Measurements from ENCODE around the gene FRMD4A.

FRMD4A gene

DNA sequence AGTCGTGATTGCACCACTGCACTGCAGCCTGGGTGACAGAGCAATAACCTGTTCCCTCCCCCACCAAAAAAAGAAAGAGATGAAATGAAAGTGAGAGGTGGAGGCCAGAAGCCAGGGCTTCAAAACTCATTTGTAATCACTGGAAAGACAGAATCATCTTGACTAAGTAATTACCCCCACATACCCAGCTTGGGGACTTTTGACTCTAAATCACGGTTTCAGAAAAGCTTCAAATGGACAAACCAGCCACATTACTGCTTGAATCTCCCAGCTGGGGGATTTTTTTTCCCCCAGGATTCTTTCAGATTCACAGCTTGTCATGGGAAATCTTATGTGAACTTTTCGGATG, 361.0 kb downstream of the FRMD4A start:
- no peak for DNase-seq (ENCODE audit: low read depth)
- TF ChIP-seq, protein P1, sequence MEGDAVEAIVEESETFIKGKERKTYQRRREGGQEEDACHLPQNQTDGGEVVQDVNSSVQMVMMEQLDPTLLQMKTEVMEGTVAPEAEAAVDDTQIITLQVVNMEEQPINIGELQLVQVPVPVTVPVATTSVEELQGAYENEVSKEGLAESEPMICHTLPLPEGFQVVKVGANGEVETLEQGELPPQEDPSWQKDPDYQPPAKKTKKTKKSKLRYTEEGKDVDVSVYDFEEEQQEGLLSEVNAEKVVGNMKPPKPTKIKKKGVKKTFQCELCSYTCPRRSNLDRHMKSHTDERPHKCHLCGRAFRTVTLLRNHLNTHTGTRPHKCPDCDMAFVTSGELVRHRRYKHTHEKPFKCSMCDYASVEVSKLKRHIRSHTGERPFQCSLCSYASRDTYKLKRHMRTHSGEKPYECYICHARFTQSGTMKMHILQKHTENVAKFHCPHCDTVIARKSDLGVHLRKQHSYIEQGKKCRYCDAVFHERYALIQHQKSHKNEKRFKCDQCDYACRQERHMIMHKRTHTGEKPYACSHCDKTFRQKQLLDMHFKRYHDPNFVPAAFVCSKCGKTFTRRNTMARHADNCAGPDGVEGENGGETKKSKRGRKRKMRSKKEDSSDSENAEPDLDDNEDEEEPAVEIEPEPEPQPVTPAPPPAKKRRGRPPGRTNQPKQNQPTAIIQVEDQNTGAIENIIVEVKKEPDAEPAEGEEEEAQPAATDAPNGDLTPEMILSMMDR (IDR thresholded peaks at IDR 0.05; ENCODE audit: insufficient read depth, low read depth, low read length, missing control alignments) = no peak
- no peak overlapping the region for H3K4me3 ChIP-seq (ENCODE audit: low read length)

- TF ChIP-seq, protein P1 (IDR thresholded peaks at IDR 0.05; ENCODE audit: insufficient read depth, low read depth, low read length, missing control alignments) = no peak
- peak; percentile 92 for DNase-seq (ENCODE audit: low read depth)
- H3K4me3 ChIP-seq (ENCODE audit: low read length) = no peak overlapping the region
Measured at GRCh38 chr10:13969118-13969791, 361.5 kb downstream of the FRMD4A start.

GRCh38 chr10:13961853-13962252, 368.9 kb downstream of the FRMD4A start:
- H3K4me3 ChIP-seq (ENCODE audit: low read length) = no peak overlapping the region
- TF ChIP-seq, protein P1 (IDR thresholded peaks at IDR 0.05; ENCODE audit: insufficient read depth, low read depth, low read length, missing control alignments) = no peak
- no peak for DNase-seq (ENCODE audit: low read depth)

- peak; percentile 43 for DNase-seq (ENCODE audit: low read depth)
- H3K4me3 ChIP-seq (ENCODE audit: low read length) = no peak overlapping the region
- TF ChIP-seq, protein P1 (IDR thresholded peaks at IDR 0.05; ENCODE audit: insufficient read depth, low read depth, low read length, missing control alignments) = no peak
Measured at GRCh38 chr10:13961097-13961496, 369.6 kb downstream of the FRMD4A start.

DNA sequence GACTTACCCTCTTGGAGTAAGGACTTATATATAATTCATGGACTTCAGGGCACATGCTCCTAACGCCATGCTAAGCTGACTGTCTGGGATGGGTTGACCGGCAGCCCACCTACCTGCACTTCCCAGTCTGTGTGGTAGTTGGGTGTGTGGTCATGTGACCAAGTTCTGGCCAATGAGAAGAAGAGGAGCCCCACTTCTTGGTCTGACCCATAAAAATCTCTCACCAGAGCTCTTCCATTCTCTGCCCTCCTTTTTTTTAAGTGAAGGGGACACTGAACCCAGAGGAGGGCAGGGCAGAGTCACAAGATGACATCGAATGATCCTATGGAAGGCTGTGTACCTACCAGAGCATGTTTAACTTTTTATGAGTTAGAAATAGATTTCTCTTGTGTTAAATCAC, 370.1 kb downstream of the FRMD4A start:
- DNase-seq (ENCODE audit: low read depth) = no peak
- TF ChIP-seq, protein P1 (IDR thresholded peaks at IDR 0.05; ENCODE audit: insufficient read depth, low read depth, low read length, missing control alignments) = no peak
- no peak overlapping the region for H3K4me3 ChIP-seq (ENCODE audit: low read length)

DNA sequence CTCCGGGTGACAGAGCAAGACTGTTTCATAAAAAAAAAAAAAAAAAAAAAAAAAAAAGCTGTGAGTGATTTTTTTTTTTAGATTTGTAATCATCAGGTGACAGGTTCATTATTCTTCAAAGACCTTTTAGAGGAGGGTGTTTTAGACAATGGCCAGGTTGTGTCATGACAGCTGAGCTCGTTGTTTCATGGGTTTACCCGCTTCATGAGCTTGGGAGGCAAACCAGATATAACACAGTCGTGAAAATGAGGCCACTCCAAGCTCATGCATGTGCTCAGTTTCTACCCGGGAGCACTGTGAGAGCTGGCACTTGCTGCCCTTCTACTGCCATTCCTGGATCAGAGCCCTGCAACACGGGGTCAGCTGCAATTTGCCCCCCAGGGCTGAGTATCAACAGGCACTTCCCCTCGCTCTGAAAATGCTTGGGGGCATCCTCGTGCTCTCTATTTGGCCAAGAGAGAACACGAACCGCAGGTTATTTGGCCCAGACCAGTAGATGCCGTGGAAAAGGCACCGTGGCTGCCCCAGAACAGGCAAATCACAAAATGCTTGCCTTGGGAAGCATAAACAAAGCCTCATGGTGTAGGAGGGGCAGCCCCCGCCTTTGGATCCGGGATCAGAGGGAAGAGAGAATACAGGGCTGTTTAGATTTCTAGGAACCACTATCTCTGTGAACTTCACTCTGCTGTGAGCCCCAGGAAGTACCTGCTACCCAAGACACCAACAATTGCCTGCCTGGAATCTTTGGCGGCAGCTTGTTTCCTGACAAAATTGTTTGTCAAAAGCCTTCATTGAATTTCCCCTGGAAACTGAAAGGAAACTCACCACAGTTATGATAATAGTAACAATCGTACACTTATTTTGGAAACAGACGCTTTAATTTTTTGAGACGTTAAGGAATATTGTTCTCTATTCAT, 371.0 kb downstream of the FRMD4A start:
- TF ChIP-seq, protein P1 (IDR thresholded peaks at IDR 0.05; ENCODE audit: insufficient read depth, low read depth, low read length, missing control alignments) = no peak
- H3K4me3 ChIP-seq (ENCODE audit: low read length) = no peak overlapping the region
- no peak for DNase-seq (ENCODE audit: low read depth)

Measured in epithelial cell of esophagus (primary cell).